Thymus (tissue), 11 donors: ENCODE data around the gene PCDHA6. TPM values are rescaled to one million over a fixed set of nuclear protein-coding genes. Genes with fewer than 3 reads are reported as not detected.

Experiments
- DNase-seq, 9 donors: peaks; one replicate each; pipeline ENCODE4 v3.0.0-alpha.2; 2013; ENCODE audit warnings: low spot score in 9 of 9, low read depth in 6 of 9, missing footprints in 1 of 9
- H3K27ac ChIP-seq, 2 donors: one replicate each; pipeline ENCODE4 v1.5.1; 2013; ENCODE audit warnings: control low read depth in 1 of 2, low read depth in 1 of 2, low read length in 1 of 2, mild to moderate bottlenecking in 1 of 2, moderate library complexity in 1 of 2
- H3K27me3 ChIP-seq, 2 donors: one replicate each; pipeline ENCODE4 v1.5.1; 2013; ENCODE audit warnings: low read length in 1 of 2; ENCODE audit not compliant: control insufficient read depth in 2 of 2, insufficient read depth in 1 of 2
- H3K36me3 ChIP-seq, 2 donors: one replicate each; pipeline ENCODE4 v1.5.1; 2013; ENCODE audit warnings: low read length in 1 of 2, mild to moderate bottlenecking in 1 of 2, moderate library complexity in 1 of 2; ENCODE audit not compliant: control insufficient read depth in 2 of 2, insufficient read depth in 2 of 2
- H3K4me1 ChIP-seq, 2 donors: one replicate each; pipeline ENCODE4 v1.5.1; 2013; ENCODE audit warnings: low read length in 2 of 2; ENCODE audit not compliant: control insufficient read depth in 2 of 2, insufficient read depth in 2 of 2
- H3K4me3 ChIP-seq, 2 donors: one replicate each; pipeline ENCODE4 v1.5.1; 2013; ENCODE audit warnings: low read length in 2 of 2, control low read depth in 1 of 2, mild to moderate bottlenecking in 1 of 2
- H3K9me3 ChIP-seq, 2 donors: one replicate each; pipeline ENCODE4 v1.5.1; 2013; ENCODE audit warnings: low read length in 1 of 2, mild to moderate bottlenecking in 1 of 2; ENCODE audit not compliant: control insufficient read depth in 2 of 2, insufficient read depth in 1 of 2
- WGBS: extraction: QIAGEN DNeasy Blood & Tissue Kit; methylation state at CpG from one replicate; pipeline ENCODE4 v1.1.7; 2013; 5-methylcytosine and 5-hydroxymethylcytosine counted together
- polyA plus RNA-seq: library from polyadenylated mRNA; stranded (reverse); fragments of 200-250 nt; gene quantifications from one replicate; pipeline ENCODE4 v1.2.3, GENCODE V29; 2013
- total RNA-seq: library from RNA; stranded (reverse); fragments of 120-200 nt; gene quantifications from one replicate; pipeline ENCODE4 v1.2.4, GENCODE V29; 2013
- donor health status: healthy.

The PCDHA6 gene
- total and polyA plus RNA-seq, 2 donors = 0.05 TPM

- no peak within 1 kb of the TSS for H3K27ac ChIP-seq
- peaks cover 0 to 17% of the 10 kb centered on the region in 2 donors for H3K9me3 ChIP-seq
- DNase-seq = no peak
- 36% methylated on average over 44 of the region's 44 CpGs for WGBS
- H3K36me3 ChIP-seq = no peaks in the 10 kb centered on the region
- peaks cover 0 to 2% of the 10 kb centered on the region in 2 donors for H3K27me3 ChIP-seq
- H3K4me3 ChIP-seq = no peak within 1 kb of the TSS
- no peaks in the 10 kb centered on the region for H3K4me1 ChIP-seq
Observed at GRCh38 chr5:140855772-140856674, 28.3 kb downstream of the PCDHA6 start, which contains the start of gene PCDHA10. Gene PCDHA10 (plus strand): TSS chr5:140855897. CDS start chr5:140856049, 152 bp downstream.

- no peak overlapping the region for H3K4me3 ChIP-seq
- H3K4me1 ChIP-seq = no peaks in the 10 kb centered on the region
- H3K27ac ChIP-seq = no peak overlapping the region
- peaks cover under 1 to 25% of the 10 kb centered on the region in 2 donors for H3K9me3 ChIP-seq
- peaks cover 0 to 2% of the 10 kb centered on the region in 2 donors for H3K27me3 ChIP-seq
- DNase-seq = no peak
- WGBS = 68% methylated on average over 94 of the region's 94 CpGs
- H3K36me3 ChIP-seq = no peaks in the 10 kb centered on the region
Observed at GRCh38 chr5:140857177-140857986, 29.6 kb downstream of the PCDHA6 start.

GRCh38 chr5:140857987-140858240, 30.2 kb downstream of the PCDHA6 start:
- H3K9me3 ChIP-seq = peaks cover 3 to 30% of the 10 kb centered on the region in 2 donors
- H3K36me3 ChIP-seq = no peaks in the 10 kb centered on the region
- H3K4me1 ChIP-seq = no peaks in the 10 kb centered on the region
- H3K27me3 ChIP-seq = peaks cover 0 to 4% of the 10 kb centered on the region in 2 donors
- no peak for DNase-seq
- no peak overlapping the region for H3K27ac ChIP-seq
- H3K4me3 ChIP-seq = no peak overlapping the region
- WGBS = 63% methylated on average over 22 of the region's 22 CpGs

GRCh38 chr5:140862441-140863295, 34.9 kb downstream of the PCDHA6 start:
- Histone ChIP-seq H3K36me3 (no peaks in the 10 kb centered on the region), H3K27ac (no peak overlapping the region), H3K9me3 (peaks cover 4 to 27% of the 10 kb centered on the region in 2 donors), H3K27me3 (peaks cover 0 to 2% of the 10 kb centered on the region in 2 donors), H3K4me3 (no peak overlapping the region), H3K4me1 (no peaks in the 10 kb centered on the region)
- no peak for DNase-seq
- WGBS = 59% methylated on average over 76 of the region's 76 CpGs

DNA sequence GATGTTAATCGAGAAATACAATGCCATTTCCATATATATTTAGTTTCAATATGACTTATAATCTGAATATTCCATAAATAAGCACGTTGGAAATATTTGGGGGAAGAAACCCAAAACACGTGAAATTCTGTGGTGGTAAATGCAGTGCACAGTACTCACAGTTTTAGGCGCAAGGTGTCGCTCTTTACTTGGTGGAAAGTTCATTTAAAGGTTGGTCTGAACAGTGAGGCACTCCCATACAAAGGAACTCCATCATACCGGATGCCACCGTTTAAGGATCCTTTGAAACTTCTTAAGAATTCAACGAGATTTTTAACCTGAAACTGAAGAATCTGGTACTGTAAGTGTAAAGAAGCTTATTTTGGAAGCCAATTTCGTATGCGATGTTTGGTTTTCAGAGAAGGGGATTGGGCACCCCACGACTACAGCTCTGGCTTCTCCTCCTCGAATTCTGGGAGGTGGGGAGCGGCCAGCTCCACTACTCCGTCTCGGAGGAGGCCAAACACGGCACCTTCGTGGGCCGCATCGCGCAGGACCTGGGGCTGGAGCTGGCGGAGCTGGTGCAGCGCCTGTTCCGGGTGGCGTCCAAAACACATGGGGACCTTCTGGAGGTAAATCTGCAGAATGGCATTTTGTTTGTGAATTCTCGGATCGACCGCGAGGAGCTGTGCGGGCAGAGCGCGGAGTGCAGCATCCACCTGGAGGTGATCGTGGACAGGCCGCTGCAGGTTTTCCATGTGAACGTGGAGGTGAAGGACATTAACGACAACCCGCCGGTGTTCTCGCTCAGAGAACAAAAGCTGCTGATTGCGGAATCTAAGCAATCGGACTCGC, 41.2 kb downstream of the PCDHA6 start, which contains the start of gene PCDHA11:
Gene PCDHA11 (plus strand): TSS at position 237 of the 834 bp plus-strand sequence. CDS start 147 bp downstream, at position 384.
- Histone ChIP-seq H3K4me1 (no peaks in the 10 kb centered on the region), H3K36me3 (no peaks in the 10 kb centered on the region), H3K27ac (no peak within 1 kb of the TSS), H3K9me3 (peaks cover 7 to 23% of the 10 kb centered on the region in 2 donors), H3K4me3 (no peak within 1 kb of the TSS), H3K27me3 (peaks cover 0 to 7% of the 10 kb centered on the region in 2 donors)
- DNase-seq = no peak
- 21% methylated on average over 41 of the region's 41 CpGs for WGBS

DNA sequence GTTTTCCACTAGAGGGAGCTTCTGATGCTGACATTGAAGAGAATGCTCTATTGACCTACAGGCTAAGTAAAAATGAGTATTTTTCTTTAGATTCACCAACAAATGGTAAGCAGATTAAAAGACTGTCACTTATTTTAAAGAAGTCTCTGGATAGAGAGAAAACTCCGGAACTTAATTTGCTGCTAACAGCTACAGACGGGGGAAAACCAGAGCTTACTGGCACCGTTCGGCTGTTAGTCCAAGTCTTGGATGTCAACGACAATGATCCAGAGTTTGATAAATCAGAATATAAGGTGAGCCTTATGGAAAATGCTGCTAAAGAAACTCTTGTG, 41.8 kb downstream of the PCDHA6 start:
- H3K36me3 ChIP-seq = no peaks in the 10 kb centered on the region
- DNase-seq = no peak

DNA sequence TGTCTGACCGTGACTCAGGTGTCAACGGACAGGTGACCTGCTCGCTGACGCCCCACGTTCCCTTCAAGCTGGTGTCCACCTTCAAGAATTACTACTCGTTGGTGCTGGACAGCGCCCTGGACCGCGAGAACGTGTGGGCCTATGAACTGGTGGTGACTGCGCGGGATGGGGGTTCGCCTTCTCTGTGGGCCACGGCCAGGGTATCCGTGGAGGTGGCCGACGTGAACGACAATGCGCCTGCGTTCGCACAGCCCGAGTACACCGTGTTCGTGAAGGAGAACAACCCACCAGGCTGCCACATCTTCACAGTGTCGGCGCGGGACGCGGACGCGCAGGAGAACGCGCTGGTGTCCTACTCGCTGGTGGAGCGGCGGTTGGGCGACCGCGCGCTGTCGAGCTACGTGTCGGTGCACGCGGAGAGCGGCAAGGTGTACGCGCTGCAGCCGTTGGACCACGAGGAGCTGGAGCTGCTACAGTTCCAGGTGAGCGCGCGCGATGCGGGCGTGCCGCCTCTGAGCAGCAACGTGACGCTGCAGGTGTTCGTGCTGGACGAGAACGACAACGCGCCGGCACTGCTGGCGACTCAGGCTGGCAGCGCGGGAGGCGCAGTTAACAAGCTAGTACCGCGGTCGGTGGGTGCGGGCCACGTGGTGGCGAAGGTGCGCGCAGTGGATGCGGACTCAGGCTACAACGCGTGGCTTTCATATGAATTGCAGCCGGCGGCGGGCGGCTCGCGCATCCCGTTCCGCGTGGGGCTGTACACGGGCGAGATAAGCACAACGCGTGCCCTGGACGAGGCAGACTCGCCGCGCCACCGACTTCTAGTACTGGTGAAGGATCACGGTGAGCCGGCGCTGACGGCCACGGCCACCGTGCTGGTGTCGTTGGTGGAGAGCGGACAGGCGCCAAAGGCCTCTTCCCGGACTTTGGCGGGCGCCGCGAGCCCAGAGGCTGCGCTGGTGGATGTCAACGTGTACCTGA, 42.8 kb downstream of the PCDHA6 start:
- no peaks in the 10 kb centered on the region for H3K36me3 ChIP-seq
- no peak overlapping the region for H3K4me3 ChIP-seq
- peaks cover 7 to 27% of the 10 kb centered on the region in 2 donors for H3K9me3 ChIP-seq
- DNase-seq = no peak
- no peaks in the 10 kb centered on the region for H3K4me1 ChIP-seq
- no peak overlapping the region for H3K27ac ChIP-seq
- 60% methylated on average over 114 of the region's 114 CpGs for WGBS
- H3K27me3 ChIP-seq = peaks cover 0 to 11% of the 10 kb centered on the region in 2 donors

More for the DNA sequence above, 41.8 kb downstream of the PCDHA6 start:
- H3K9me3 ChIP-seq = peaks cover 7 to 23% of the 10 kb centered on the region in 2 donors
- no peak overlapping the region for H3K4me3 ChIP-seq
- H3K27ac ChIP-seq = no peak overlapping the region
- WGBS = 54% methylated on average over 5 of the region's 5 CpGs
- H3K27me3 ChIP-seq = peaks cover 0 to 7% of the 10 kb centered on the region in 2 donors
- H3K4me1 ChIP-seq = no peaks in the 10 kb centered on the region
